Measurements from ENCODE around the gene COL13A1.
A peak's percentile ranks its signal among the peaks of the same experiment; 100 is the strongest.

The COL13A1 gene

GRCh38 chr10:69819716-69820506 is 18.2 kb downstream of the COL13A1 start:
- DNase-seq (ENCODE audit: low spot score), result no peak

GRCh38 chr10:69820817-69821216 is 19.1 kb downstream of the COL13A1 start:
- no peak for DNase-seq (ENCODE audit: low spot score)

GRCh38 chr10:69825604-69826003 is 23.9 kb downstream of the COL13A1 start:
- no peak for DNase-seq (ENCODE audit: low spot score)

- DNase-seq (ENCODE audit: low spot score), result no peak
Measured at GRCh38 chr10:69826094-69826493, 24.4 kb downstream of the COL13A1 start.

DNA sequence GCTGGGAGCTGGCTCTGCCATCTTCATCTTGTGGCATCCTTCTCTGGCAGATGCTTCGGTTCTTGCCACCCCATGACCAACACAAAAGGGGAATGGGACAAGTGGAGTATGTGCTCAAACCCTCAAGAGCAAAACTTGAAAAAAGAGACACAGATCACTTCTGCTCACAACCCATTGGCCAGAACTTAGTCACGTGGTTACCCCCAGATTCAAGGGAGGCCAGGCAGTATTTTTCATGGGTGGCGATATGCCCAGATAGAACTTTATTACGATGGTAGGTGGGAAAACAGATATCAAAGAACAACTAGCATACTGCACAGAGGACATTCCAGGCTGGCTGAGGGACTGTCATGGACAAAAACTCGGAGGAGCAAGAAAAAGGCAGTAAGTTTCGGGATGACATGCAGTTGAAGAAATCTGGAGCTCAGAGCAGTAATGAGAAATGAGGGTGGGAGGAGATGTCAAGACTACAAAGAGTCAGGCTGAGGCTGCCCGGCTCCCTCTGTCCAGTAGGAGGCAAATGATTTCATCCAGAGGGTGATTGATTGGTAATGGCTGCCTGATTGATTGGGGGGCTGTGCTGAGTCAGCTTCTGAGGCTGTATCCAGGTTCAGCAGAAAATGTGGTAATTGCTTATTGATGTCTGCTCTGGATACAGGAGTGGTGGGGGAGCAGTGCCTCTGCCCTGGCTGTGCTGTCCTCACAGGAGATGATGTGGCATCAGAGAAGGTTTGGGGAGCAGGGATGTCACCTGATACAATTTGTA is 25.3 kb downstream of the COL13A1 start:
- DNase-seq (ENCODE audit: low spot score), result no peak

- no peak for DNase-seq (ENCODE audit: low spot score)
Measured at GRCh38 chr10:69828144-69828870, 26.6 kb downstream of the COL13A1 start.

DNA sequence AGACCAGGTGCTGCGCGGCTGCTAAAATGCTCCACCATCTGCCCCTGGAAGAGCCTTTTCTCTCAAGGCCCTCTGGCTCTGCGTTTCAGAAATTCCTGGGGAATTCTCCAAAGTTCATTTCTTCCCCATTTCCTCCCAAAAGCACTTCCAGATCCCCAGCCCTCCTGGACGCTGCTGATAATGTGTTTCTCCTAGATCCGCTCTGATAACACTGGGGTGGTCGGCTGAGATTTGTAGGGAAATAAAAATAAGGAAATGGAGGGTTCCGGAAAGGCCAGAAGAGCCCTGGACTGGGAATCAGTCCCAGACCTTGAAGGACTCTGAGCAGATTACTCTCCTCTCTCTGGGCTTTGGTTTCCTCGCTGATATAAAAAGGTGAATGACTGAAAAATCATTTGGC is 28.1 kb downstream of the COL13A1 start:
- DNase-seq (ENCODE audit: low spot score), result peak; percentile 31

DNA sequence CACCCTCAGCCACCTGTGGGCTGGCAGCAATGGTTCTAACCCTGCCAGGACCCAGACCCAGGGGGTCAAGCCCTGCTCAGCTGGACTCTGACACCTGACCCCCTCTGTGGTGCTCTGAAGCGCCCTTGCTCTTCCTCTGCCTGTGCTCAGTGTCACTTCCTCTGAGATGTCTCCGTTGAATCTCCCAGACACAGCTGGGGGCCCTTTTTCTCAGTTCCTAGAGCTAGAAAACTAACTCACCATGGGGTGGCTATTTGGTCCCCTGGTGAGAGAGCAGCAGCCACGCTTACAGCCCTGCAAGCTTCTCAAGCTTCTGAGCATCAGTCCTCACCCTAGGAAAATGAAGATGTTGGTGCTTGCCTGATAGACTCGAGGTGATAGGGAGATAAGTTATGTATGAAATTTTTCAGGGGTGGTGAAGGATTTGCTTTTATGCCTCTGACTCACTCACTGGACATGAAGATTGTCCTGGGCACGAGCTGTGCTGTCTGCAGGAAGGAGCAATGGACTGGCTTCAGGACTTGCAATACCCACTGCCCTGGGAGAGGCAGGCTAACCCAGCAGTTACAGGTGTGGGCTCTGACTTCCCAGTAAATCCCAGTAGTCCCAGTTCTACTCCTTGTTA is 29.6 kb downstream of the COL13A1 start:
- DNase-seq (ENCODE audit: low spot score), result no peak

DNA sequence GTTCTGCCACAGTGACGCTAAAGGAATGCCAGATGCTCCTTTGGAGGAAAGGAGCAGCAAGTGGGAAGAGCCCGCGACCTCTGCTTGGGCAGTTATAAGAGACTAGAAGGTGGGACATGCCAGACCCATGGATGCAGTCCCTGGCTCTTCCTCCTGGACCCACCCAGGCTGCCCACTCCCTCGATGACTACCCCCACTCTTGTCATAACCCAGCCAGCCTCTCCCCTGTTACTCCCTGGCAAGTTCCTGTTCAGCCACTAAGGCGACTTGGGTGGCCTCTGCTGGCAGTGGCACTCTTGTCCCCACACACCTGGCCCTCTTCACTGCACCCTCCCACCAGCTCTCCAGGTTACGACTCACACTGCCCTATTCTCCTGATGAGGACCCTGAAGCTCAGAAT is 33.5 kb downstream of the COL13A1 start:
- DNase-seq (ENCODE audit: low spot score), result no peak

DNA sequence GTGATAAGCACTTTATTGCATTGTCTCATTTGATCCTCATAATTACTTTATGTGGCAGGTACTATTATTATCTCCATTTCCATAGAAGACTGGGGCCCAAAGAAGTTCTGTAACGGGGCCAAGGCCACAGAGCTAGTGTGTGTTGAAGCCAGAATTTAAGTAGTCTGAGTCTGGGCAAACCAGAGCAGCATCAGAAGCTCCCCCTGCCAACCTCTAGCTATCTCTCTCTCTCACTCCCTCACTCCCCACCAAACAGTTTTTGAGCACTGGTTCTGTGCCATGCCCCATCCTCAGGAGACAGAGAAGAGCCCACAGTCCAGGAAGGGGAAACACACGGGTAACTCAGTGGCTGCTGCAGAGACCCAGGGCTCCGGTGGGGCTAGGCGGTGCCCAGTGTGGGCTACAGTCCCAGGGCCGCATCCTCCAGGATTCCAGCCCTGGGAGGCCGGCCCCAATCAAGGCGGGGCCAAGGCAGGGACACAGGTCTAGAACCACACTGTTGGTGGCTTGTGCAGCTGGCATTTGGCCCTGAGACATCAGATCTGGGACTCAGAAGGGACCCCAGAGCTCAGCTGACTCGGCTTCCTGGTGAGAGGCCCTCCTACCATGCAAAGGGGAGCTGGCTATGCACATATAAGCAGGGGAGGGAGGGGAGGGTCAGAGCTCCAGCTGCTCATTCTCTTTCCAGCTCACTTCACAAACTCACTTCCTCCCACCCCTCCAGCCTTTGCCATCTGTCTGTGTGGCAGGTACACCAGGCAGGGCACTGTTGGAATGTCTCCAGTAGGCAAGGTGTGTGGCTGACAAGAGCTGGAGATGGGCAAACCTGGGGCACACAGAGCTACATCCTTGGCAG is 34.4 kb downstream of the COL13A1 start:
- DNase-seq (ENCODE audit: low spot score), result peak; percentile 85

DNA sequence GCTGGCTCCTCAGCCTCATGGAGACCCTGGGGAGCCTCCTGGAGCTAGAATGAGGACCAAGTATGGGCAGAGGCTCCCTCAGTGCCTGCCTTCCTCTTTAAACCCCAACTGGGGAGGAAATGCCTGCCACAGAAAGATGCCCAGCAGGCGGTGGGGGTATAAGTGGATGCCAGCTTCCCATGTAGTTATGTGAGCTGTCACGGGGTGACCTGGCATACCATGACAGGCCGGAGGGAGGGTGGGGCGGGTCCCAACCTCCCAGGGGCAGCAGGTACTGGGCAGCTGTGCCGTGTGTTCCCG is 35.0 kb downstream of the COL13A1 start:
- no peak for DNase-seq (ENCODE audit: low spot score)

GRCh38 chr10:69837261-69837660 is 35.6 kb downstream of the COL13A1 start:
- DNase-seq (ENCODE audit: low spot score), result peak; percentile 79

DNA sequence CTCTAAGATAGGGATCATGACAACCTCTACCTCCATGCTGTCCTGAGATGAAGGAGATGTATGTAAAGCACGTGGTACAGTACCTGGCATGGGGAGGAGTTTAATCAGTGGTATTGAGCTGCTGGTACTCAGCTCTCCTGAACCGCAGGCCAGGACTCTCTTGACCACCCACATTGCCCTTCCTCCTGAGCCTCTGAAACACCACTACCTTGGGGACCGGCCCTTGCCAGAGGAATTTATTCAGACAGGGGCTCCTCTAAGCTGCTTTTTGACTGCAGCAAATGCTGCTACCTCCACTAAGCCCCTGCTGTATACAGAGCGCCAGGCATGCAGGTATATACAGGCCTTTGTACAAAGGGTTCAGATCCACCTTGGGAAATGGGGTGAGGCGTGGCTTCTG is 36.7 kb downstream of the COL13A1 start:
- DNase-seq (ENCODE audit: low spot score), result no peak

DNA sequence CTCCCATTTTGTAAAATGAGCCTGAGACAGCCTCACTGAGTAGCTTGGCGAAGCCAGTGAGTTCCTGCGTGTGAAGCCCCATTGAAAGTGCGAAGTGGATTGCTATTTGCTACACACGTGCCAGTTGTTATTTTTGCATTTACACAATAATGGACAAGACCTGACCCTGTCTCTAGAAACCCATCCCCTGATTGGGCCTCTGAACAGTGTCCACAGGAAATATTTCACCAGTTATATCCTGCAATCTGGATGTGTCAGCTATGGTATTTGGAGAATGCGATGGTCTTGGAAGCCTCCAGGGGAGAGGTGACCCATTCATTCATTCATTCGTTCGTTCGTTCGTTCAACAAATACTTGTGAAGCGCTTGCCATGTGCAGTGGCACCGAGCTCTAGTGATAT is 37.1 kb downstream of the COL13A1 start:
- DNase-seq (ENCODE audit: low spot score), result no peak

DNA sequence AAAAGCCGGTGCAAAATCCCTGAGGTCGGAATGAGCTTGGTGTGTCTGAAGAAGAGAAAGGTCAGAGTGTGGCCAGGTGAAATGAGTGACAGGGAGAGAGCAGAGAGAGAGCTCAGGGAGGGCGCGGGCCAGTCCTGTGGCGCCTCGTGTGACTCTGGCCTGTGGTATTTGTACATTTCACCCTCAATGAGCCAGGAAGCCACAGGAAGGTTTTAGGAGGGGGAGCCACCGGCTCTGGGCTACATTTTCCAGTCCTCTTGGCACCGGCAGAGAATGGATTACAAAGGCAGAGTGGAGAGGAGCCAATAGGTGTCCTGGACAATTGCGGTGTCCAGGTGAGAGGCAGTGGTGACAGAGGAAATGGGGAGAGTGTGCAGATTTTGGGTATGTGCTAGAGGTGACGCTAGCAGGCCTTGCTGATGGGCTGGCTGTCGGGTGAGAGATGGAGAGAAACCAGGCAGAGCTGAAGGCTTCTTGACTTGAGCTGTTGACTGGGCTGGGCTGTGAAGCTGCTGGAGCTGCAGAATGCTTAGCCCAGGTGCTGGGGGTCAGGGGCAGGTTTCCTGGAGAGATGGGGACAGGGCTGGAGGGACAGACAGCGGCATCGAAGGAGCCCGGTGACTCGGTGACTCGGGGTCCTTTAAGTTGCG is 38.1 kb downstream of the COL13A1 start:
- DNase-seq (ENCODE audit: low spot score), result peak; percentile 71

DNA sequence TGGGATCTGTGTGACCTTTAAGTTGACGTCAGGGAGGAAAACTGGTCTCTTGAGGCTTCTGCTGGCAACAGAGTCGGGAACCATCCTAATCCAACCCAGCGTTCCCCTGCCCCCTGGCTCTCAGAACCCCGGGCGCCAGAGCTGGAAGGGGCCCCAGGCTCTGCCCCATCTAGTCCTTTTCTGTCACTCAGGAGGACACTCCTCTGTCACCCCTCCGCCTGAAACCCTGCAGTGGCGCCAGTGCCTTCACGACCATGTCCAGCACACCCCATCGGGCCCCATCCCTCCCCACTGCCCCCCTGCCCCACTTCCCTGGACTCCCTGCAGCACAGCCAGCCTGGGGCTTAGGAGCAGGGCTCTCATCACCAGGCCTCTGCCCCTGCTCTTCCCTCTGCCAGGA is 39.1 kb downstream of the COL13A1 start:
- DNase-seq (ENCODE audit: low spot score), result no peak

- DNase-seq (ENCODE audit: low spot score), result no peak
Measured at GRCh38 chr10:69842020-69842419, 40.3 kb downstream of the COL13A1 start.

DNA sequence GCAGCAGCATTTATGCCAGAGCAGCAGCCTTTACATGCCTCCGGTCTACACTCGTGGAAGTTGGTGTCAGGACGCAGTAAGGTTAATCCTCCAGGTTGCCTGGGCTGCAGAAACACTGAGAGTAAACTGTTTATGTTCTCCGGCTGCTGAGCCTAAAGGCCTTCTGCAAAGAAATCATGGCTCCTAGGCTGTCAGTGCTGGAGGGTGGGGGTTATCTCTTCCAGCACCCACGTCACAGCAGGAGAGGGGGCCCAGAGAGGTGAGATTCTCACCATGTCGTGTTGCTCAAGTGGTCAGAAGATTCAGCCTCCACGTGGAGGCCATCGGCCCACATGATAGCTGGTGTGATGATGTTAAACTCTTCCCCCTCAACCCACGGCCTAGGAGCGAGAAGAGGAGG is 41.2 kb downstream of the COL13A1 start:
- no peak for DNase-seq (ENCODE audit: low spot score)

- DNase-seq (ENCODE audit: low spot score), result no peak
Measured at GRCh38 chr10:69843923-69844322, 42.2 kb downstream of the COL13A1 start.

DNA sequence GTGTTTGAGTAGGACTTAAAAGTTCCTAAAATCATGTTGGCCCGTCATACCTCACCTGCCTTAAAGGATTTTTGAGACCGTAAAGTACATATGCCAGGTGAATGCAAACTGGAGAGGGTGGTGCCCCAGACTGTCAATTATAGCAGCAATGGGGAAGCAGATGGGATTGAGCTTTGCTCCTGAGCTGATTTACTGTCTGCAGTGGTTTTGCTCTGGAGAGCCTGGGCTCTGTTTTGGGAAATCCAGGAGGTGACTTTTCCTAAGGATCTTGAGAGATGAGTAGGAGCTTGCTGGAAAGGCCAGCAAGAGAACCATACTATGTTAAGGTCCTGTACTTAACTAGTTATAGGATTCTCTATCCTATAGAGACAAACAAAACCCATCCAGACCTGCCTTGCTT is 43.0 kb downstream of the COL13A1 start:
- no peak for DNase-seq (ENCODE audit: low spot score)

All from cerebellar cortex (tissue), 1 donor.